Gastrocnemius medialis (tissue), 4 donors: ENCODE data around the gene UMODL1.

Source experiments
- CTCF ChIP-seq, 5 experiments: fragments of 450-650 bp in 3 of 5; fragments of 200-600 bp in 2 of 5; sonication (generic) in 2 of 5; IDR thresholded peaks in 4 of 5; conservative IDR thresholded peaks in 1 of 5; 1 replicate in 4 of 5; 2 replicates in 1 of 5; pipeline ENCODE4 v1.5.1; 2016 to 2019; ENCODE audit warnings: antibody characterized with exemption in 5 of 5, mild to moderate bottlenecking in 3 of 5, moderate library complexity in 3 of 5
- POLR2A ChIP-seq, 2 donors: fragments of 450-650 bp; IDR thresholded peaks; one replicate each; pipeline ENCODE4 v1.6.1; 2017; ENCODE audit warnings: antibody characterized with exemption in 2 of 2, mild to moderate bottlenecking in 2 of 2, moderate library complexity in 2 of 2

DNA sequence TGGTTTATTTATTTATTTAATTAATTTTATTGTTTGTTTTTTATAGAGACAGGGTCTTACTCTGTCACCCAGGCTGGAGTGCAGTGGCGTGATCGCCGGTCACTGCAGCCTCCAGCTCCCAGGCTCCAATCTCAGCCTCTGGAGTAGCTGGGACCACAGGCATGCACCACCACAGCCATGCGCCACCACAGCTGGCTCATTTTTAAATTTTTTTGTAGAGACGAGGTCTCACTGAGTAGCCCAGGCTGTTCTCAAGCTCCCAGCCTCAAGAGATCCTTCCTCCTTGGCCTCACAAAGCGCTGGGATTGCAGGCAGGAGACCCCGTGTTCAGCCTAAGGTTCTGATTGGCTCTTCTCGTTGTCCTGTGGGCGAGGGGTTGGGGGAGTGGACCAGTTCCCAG is 22.1 kb downstream of the UMODL1 start:
- TF ChIP-seq CTCF (IDR thresholded peaks at IDR 0.05 in 4 of 5, conservative IDR thresholded peaks at IDR 0.05 in 1 of 5) (no peak), POLR2A (IDR thresholded peaks at IDR 0.05) (no peak)
